GM12801 (cell line): ENCODE results near the gene DEFB119.

Experiments used
- TF ChIP-seq, protein P1 (sequence below): IDR thresholded peaks from one replicate; pipeline ENCODE4 v1.5.1; 2011; ENCODE audit warnings: control low read depth; ENCODE audit not compliant: insufficient read length; ENCODE audit errors: extremely low read depth

DEFB119 gene, protein sequence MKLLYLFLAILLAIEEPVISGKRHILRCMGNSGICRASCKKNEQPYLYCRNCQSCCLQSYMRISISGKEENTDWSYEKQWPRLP

DNA sequence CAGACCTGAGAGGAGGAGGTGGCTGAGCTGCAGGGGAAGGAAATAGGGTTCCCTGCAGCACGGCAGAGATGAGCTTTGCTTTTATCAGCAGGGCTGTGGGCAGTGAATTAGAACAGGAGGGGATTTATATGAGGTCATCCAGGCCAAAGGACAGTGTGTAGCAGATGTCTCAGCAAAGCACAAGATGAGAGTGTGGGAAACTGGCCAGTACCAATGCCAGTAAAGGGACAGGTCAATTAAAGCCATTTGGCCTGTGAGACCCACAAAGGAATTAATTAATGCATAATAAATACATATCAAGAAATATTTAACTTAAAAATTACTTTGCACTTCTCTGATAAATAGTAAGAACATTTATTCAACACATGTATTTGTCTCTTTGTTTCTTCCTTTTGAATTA lies at the start of gene DEFB119:
Gene DEFB119, minus strand, starts transcription at position 101 of the 400 bp plus-strand sequence. CDS start 107 bp downstream, outside the sequence.
- TF ChIP-seq, protein P1, sequence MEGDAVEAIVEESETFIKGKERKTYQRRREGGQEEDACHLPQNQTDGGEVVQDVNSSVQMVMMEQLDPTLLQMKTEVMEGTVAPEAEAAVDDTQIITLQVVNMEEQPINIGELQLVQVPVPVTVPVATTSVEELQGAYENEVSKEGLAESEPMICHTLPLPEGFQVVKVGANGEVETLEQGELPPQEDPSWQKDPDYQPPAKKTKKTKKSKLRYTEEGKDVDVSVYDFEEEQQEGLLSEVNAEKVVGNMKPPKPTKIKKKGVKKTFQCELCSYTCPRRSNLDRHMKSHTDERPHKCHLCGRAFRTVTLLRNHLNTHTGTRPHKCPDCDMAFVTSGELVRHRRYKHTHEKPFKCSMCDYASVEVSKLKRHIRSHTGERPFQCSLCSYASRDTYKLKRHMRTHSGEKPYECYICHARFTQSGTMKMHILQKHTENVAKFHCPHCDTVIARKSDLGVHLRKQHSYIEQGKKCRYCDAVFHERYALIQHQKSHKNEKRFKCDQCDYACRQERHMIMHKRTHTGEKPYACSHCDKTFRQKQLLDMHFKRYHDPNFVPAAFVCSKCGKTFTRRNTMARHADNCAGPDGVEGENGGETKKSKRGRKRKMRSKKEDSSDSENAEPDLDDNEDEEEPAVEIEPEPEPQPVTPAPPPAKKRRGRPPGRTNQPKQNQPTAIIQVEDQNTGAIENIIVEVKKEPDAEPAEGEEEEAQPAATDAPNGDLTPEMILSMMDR = no peak

DNA sequence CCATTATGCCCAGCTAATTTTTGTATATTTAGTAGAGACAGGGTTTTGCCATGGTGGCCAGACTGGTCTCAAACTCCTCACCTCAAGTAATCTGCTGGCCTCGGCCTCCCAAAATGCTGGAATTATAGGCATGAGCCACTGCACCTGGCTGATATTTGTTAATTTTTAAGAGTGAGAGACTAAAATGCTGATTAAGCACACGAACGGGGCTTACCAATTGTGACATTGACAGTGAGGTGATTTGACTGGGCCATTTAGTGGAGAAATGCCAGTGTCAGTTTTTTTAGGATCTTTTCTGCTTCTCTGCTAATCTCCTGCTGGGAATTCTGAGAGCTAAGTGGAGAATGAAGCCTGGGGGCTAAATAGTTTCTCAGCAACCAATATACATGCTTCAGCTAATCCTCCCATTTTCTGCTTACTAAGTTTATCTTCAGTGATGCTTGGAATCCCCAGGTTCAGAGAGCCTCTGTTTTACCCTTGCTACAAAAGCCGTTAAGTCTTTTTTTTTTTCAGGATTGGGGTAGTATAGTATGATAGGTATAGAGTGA lies 40.3 kb upstream of the DEFB119 start:
- TF ChIP-seq, protein P1 = no peak

DNA sequence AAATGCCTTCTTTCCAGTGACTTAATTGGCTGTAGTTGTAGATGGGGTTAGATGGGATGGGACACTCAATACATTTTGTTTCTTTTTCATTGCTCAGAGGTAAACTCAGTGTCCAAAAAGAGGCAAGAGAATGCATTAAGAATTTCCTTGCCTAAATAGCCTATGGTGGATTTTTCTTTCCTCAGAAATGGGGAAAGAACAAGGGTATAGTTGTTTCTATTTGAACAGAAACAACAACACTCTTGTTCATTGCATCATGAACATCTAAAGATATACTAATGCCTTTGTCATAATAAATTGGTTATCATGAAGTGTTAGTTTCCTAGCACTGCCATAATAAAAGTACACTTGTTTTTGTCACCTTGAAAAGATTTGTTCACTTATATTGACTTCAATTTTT lies 35.4 kb upstream of the DEFB119 start:
- TF ChIP-seq, protein P1 = no peak

DNA sequence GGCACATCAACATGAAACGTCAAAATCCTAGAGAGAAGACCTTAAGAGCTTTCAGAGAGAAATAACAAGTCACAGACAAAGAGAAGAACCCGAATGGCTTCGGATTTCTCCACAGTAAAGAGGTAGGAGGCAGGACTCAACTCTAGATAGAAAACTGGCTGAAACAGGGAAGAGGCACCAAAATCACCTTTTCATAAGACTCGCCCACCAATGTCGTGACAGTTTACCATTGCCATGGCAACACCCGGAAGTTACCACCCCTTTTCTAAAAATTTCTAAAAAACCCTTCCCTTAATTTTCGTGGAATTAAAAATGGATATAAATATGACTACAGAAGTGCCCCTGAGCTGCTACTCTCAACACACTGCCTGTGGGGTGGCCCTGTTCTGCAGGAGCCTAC lies 27.9 kb upstream of the DEFB119 start:
- TF ChIP-seq, protein P1 = no peak

DNA sequence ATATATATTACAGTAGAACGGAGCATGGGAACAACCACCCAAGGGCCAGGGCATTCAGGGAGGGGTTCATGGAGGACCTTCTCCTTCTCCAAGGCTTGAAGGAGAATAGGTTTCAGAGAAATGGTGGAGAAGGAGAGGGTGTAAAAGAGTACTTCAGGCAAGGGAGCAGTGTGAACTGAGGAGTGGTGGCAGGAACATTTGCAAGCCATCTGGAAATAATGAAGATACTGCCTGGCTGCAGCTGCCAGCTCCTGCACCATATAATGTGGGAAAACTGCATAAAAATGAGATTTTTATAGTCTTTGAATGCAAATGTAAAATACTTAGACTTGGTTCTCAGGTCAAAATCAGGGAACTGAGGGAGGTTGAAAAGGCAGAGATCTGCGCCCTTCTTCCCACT lies 25.3 kb upstream of the DEFB119 start:
- TF ChIP-seq, protein P1 = no peak

DNA sequence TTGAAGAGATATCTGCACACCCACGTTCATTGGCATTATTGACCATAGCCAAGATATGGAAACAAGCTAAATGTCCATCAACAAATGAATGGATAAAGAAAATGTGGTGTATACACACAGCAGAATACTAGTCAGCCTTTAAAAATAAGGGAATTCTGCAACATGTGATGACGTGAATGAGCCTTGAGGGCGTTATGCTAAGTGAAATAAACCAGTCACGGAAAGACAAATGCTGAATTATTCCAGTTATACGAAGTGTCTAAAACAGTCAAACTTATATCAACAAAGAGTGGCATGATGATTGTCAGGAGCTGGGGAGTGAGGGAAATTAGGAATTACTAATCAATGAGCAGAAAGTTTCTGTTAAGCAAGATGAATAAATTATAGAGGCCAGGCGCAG lies 24.0 kb upstream of the DEFB119 start:
- TF ChIP-seq, protein P1 = no peak

DNA sequence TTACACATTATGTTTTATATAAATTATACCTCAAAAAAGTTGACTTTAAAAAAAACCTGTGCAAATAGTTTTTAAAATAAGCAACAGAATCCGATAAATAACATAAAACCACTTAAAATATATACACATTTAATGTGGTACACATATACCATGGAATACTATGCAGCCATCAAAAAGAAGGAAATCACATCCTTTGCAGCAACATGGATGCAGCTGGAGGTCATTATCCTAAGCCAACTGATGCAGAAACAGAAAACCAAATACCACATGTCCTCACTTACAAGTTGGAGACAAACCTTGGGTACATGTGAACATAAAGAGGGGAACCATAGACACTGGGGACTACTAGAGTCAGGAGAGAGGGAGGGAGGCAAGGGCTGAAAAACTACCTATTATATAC lies 19.6 kb upstream of the DEFB119 start:
- TF ChIP-seq, protein P1 = no peak

DNA sequence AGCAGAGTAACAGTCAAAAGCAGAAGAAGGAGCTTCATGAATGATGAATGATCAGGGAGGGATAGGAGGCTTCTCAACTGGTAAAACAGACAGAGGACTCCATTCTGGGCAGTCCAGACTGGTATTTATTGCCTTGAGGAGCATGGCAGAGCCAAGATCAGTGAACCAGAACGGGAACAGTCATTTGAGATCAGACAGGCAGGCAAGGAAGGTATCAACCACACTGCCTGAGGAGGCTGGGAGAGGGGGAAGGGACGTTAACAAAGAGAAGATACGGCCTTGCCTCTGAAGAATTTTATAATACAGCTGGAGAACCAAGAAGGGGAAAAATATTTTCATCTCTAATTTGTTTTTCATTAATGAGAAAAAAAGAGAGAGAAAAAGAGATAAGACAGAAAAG lies 15.7 kb upstream of the DEFB119 start, which contains the start of gene DEFB121:
Gene DEFB121, minus strand, starts transcription at position 101 of the 400 bp plus-strand sequence. Its CDS starts 63 bp downstream, at position 38.
- TF ChIP-seq, protein P1 = no peak
